Body of pancreas (tissue), 4 donors: Measurements from ENCODE around the gene BANF2.

ENCODE experiments used
- POLR2A ChIP-seq, 3 donors: fragments of 450-650 bp; IDR thresholded peaks; one replicate each; pipeline ENCODE4 v1.6.1; 2016; ENCODE audit warnings: antibody characterized with exemption in 3 of 3, mild to moderate bottlenecking in 2 of 3
- TF ChIP-seq, protein P1 (sequence below), 7 experiments: fragments of 450-650 bp in 4 of 7; fragments of 200-600 bp in 3 of 7; sonication (generic) in 3 of 7; IDR thresholded peaks; one replicate each; pipeline ENCODE4 v1.5.1; 2016 to 2019; ENCODE audit warnings: antibody characterized with exemption in 7 of 7

DNA sequence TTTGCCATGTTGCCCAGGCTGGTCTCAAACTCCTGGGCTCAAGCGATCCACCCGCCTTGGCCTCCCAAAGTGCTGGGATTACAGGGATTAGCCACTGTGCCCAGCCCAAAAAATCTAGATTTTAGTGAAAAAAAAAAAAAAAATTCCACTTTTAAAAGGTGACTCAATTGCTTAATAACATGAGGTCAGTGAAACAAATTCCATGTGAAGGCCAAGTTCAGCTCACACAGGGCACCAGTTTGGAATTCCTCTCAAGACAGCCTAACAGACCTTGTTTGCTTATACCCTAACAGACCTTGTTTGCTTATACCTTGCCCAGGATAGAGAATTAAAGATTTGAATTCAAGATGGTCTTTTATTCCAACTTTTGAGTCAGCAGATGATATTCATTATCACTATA lies 22.8 kb upstream of the BANF2 start:
- TF ChIP-seq, protein P1, sequence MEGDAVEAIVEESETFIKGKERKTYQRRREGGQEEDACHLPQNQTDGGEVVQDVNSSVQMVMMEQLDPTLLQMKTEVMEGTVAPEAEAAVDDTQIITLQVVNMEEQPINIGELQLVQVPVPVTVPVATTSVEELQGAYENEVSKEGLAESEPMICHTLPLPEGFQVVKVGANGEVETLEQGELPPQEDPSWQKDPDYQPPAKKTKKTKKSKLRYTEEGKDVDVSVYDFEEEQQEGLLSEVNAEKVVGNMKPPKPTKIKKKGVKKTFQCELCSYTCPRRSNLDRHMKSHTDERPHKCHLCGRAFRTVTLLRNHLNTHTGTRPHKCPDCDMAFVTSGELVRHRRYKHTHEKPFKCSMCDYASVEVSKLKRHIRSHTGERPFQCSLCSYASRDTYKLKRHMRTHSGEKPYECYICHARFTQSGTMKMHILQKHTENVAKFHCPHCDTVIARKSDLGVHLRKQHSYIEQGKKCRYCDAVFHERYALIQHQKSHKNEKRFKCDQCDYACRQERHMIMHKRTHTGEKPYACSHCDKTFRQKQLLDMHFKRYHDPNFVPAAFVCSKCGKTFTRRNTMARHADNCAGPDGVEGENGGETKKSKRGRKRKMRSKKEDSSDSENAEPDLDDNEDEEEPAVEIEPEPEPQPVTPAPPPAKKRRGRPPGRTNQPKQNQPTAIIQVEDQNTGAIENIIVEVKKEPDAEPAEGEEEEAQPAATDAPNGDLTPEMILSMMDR (IDR thresholded peaks at IDR 0.05), result no peak
- TF ChIP-seq POLR2A (IDR thresholded peaks at IDR 0.05), result no peak
